H1 (cell line): Measurements from ENCODE around the gene TGM2. TPM values are rescaled to one million over a fixed set of nuclear protein-coding genes. Genes with fewer than 3 reads are reported as not detected.

Experiments used
- ASH2L ChIP-seq: fragments of 200-600, 300-600 bp; sonication (generic); IDR thresholded peaks from one replicate; pipeline ENCODE4 v1.7.1; 2017; ENCODE audit warnings: low read length
- CEBPB ChIP-seq: IDR thresholded peaks from 2 replicates; pipeline ENCODE4 v1.6.1; 2012; ENCODE audit warnings: low read depth, low read length
- CREB1 ChIP-seq: IDR thresholded peaks from 2 replicates; pipeline ENCODE4 v1.6.1; 2012; ENCODE audit warnings: inconsistent platforms
- CTBP2 ChIP-seq: IDR thresholded peaks from 2 replicates; pipeline ENCODE4 v1.7.0; 2011; ENCODE audit warnings: borderline replicate concordance, mild to moderate bottlenecking, moderate library complexity, mixed read lengths, low read length; ENCODE audit not compliant: insufficient read depth, insufficient read length
- EGR1 ChIP-seq: IDR thresholded peaks from 2 replicates; pipeline ENCODE4 v1.6.1; 2011; ENCODE audit warnings: low read depth, low read length, borderline replicate concordance
- RXRA ChIP-seq: IDR thresholded peaks from 2 replicates; pipeline ENCODE4 v1.6.1; 2011; ENCODE audit warnings: low read depth, mild to moderate bottlenecking, low read length, moderate library complexity; ENCODE audit not compliant: insufficient read depth
- SP1 ChIP-seq: IDR thresholded peaks from 2 replicates; pipeline ENCODE4 v1.6.1; 2011; ENCODE audit warnings: low read depth, low read length
- SP2 ChIP-seq: IDR thresholded peaks from 2 replicates; pipeline ENCODE4 v1.6.1; 2012; ENCODE audit warnings: mild to moderate bottlenecking, low read length, inconsistent platforms
- TAF1 ChIP-seq: IDR thresholded peaks from 2 replicates; pipeline ENCODE4 v1.6.1; 2011; ENCODE audit warnings: mild to moderate bottlenecking, low read depth, low read length
- YY1 ChIP-seq: IDR thresholded peaks from 2 replicates; pipeline ENCODE4 v1.6.1; 2011; ENCODE audit warnings: low read depth, mild to moderate bottlenecking, low read length
- polyA plus RNA-seq, 7 experiments: library from polyadenylated mRNA; depleted of rRNA in 3 of 7; stranded (reverse) in 5 of 7; unstranded in 2 of 7; fragments of >200 nt in 5 of 7; fragments of 200-250 nt in 2 of 7; gene quantifications; 1 replicate in 5 of 7; 2 replicates in 1 of 7; 4 replicates in 1 of 7; pipeline versions ENCODE4 v1.2.1 to v1.2.3, GENCODE V29; 2011 to 2013; ENCODE audit warnings: missing spikeins in 2 of 7, mixed read lengths in 2 of 7
- total RNA-seq: library from RNA; stranded (reverse); fragmentation: NEBNext Ultra II Directional; extraction: Animal tissue kit (Norgen Biotek cat#: 25700); gene quantifications from 2 replicates; pipeline ENCODE4 v1.2.1, GENCODE V29; 2021
- TF ChIP-seq, protein P1 (sequence below): fragments of 300-600 bp; sonication (generic); IDR thresholded peaks from 2 replicates; pipeline ENCODE4 v1.7.1; 2012; ENCODE audit warnings: low read length, moderate library complexity, mild to moderate bottlenecking, inconsistent platforms; ENCODE audit not compliant: insufficient replicate concordance

The TGM2 gene
- total and polyA plus RNA-seq, 2 of the 8 experiments (the other 6 are each of a cell fraction or from before 2014, with no cell fraction given) = 0.86 to 1.0 TPM

DNA sequence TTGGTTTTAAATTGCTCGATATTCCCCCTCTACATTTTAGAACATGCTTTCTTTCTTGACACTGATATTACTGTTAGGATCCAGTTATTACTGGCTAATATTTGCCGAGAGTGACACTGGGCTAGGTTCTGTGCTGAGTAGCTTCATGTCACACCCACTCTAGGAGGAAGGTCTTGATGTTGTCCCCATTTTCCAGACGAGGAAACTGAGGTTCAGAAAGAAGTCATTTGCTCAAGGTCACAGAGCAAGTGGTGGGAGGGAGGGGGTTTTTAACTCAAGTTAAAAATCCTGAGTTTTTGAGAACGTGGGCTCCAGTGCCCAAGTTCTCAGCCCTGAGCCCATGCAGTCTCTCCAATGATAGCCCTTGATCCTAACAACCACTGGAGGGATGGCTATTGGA is 18.9 kb downstream of the TGM2 start (continued):
- TF ChIP-seq RXRA (no peak), CREB1 (no peak), TAF1 (no peak), SP1 (no peak), CTBP2 (no peak), ASH2L (no peak), SP2 (no peak), YY1 (no peak), EGR1 (no peak), CEBPB (no peak)
- TF ChIP-seq, protein P1, sequence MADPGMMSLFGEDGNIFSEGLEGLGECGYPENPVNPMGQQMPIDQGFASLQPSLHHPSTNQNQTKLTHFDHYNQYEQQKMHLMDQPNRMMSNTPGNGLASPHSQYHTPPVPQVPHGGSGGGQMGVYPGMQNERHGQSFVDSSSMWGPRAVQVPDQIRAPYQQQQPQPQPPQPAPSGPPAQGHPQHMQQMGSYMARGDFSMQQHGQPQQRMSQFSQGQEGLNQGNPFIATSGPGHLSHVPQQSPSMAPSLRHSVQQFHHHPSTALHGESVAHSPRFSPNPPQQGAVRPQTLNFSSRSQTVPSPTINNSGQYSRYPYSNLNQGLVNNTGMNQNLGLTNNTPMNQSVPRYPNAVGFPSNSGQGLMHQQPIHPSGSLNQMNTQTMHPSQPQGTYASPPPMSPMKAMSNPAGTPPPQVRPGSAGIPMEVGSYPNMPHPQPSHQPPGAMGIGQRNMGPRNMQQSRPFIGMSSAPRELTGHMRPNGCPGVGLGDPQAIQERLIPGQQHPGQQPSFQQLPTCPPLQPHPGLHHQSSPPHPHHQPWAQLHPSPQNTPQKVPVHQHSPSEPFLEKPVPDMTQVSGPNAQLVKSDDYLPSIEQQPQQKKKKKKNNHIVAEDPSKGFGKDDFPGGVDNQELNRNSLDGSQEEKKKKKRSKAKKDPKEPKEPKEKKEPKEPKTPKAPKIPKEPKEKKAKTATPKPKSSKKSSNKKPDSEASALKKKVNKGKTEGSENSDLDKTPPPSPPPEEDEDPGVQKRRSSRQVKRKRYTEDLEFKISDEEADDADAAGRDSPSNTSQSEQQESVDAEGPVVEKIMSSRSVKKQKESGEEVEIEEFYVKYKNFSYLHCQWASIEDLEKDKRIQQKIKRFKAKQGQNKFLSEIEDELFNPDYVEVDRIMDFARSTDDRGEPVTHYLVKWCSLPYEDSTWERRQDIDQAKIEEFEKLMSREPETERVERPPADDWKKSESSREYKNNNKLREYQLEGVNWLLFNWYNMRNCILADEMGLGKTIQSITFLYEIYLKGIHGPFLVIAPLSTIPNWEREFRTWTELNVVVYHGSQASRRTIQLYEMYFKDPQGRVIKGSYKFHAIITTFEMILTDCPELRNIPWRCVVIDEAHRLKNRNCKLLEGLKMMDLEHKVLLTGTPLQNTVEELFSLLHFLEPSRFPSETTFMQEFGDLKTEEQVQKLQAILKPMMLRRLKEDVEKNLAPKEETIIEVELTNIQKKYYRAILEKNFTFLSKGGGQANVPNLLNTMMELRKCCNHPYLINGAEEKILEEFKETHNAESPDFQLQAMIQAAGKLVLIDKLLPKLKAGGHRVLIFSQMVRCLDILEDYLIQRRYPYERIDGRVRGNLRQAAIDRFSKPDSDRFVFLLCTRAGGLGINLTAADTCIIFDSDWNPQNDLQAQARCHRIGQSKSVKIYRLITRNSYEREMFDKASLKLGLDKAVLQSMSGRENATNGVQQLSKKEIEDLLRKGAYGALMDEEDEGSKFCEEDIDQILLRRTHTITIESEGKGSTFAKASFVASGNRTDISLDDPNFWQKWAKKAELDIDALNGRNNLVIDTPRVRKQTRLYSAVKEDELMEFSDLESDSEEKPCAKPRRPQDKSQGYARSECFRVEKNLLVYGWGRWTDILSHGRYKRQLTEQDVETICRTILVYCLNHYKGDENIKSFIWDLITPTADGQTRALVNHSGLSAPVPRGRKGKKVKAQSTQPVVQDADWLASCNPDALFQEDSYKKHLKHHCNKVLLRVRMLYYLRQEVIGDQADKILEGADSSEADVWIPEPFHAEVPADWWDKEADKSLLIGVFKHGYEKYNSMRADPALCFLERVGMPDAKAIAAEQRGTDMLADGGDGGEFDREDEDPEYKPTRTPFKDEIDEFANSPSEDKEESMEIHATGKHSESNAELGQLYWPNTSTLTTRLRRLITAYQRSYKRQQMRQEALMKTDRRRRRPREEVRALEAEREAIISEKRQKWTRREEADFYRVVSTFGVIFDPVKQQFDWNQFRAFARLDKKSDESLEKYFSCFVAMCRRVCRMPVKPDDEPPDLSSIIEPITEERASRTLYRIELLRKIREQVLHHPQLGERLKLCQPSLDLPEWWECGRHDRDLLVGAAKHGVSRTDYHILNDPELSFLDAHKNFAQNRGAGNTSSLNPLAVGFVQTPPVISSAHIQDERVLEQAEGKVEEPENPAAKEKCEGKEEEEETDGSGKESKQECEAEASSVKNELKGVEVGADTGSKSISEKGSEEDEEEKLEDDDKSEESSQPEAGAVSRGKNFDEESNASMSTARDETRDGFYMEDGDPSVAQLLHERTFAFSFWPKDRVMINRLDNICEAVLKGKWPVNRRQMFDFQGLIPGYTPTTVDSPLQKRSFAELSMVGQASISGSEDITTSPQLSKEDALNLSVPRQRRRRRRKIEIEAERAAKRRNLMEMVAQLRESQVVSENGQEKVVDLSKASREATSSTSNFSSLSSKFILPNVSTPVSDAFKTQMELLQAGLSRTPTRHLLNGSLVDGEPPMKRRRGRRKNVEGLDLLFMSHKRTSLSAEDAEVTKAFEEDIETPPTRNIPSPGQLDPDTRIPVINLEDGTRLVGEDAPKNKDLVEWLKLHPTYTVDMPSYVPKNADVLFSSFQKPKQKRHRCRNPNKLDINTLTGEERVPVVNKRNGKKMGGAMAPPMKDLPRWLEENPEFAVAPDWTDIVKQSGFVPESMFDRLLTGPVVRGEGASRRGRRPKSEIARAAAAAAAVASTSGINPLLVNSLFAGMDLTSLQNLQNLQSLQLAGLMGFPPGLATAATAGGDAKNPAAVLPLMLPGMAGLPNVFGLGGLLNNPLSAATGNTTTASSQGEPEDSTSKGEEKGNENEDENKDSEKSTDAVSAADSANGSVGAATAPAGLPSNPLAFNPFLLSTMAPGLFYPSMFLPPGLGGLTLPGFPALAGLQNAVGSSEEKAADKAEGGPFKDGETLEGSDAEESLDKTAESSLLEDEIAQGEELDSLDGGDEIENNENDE = no peak
- TF ChIP-seq, all 59 proteins: peak for 0
